HG03457 (cell line): ENCODE results near the gene ZFYVE28.
"Not testable (repeated sequence)": the region's sequence is repeated elsewhere in the genome, so short reads cannot be mapped to it uniquely, and the experiment has no call there.

Source experiments
- ATAC-seq: cut with Tn5 transposase; IDR thresholded peaks from one replicate; pipeline ENCODE4 v1.9.1; 2021; ENCODE audit warnings: moderate number of reproducible peaks; ENCODE audit not compliant: unreplicated experiment

ZFYVE28 gene

DNA sequence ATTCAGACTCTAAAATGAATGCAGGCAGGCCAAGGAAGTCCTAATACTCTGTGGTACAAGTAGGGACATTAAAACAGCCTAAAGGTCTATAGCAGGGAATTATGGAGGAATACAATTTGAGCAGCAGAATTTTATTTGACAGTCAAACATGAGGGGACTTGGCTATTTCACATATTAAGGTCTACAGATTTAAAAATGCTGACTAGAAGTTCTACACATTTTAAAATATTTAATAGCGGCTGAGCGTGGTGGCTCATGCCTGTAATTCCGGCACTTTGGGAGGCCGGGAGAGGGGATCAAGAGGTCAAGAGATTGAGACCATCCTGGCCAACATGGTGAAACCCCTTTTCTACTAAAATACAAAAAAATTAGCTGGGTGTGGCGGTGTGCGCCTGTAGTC, 187.4 kb downstream of the ZFYVE28 start:
- ATAC-seq = no peak

DNA sequence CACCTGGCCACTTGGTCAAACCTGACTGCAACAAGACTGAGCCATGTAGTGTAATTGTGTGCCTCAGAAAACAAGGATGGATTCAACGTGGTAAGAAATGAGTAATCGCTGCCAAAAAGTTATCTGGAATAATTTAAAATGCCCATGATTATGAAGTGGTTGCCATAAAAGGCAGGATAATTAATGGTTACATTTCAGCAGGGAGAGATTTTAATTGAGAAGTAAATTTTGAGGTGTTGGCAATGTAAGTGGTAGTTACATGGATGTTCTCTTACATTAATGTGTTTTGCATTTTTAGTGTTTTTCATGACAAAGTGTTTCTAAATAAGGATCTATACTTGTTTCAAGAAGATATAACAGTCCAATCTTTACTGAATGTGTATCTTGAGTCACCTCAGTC, 192.2 kb downstream of the ZFYVE28 start:
- ATAC-seq = no peak

- ATAC-seq = no peak
Measured at GRCh38 chr4:2222838-2223237, 195.6 kb downstream of the ZFYVE28 start.

DNA sequence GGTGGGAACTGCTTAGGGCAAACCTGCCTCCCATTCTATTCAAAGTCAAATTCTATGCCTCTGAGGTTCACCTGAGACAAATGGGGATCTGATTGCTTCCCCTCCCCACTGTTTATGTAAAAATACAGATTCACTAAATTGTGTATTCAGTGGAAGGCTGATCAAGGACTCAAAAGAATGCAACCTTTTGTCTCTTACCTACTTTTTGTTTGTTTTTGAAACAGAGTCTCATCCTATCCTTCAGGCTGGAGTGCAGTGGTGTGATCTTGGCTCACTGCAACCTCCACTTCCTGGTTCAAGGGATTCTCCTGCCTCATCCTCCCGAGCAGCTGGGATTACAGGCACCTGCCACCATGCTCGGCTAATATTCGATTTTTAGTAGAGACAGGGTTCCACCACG, 197.1 kb downstream of the ZFYVE28 start:
- ATAC-seq = not testable (repeated sequence)

- ATAC-seq = no peak
Measured at GRCh38 chr4:2220016-2220630, 198.3 kb downstream of the ZFYVE28 start.
